H1 (cell line): ENCODE results near the gene MYL5. TPM values are rescaled to one million over a fixed set of nuclear protein-coding genes. Genes with fewer than 3 reads are reported as not detected.

Source experiments
- CTCF ChIA-PET: fragments of 300-600 bp; sonication (Branson Sonifier 250); formaldehyde crosslinking; loops from one replicate; lab custom pipeline; 2021; ENCODE audit not compliant: partially characterized antibody; lab: Charles Lee
- POLR2A ChIA-PET: fragments of 300-600 bp; sonication (Branson Sonifier 250); formaldehyde crosslinking; loops from one replicate; lab custom pipeline; 2021; ENCODE audit warnings: inconsistent platforms; ENCODE audit not compliant: partially characterized antibody; lab: Charles Lee
- DNase-seq, 2 experiments: peaks; one replicate each; pipeline versions ENCODE4 v3.0.0 to v3.0.0-alpha.2; 2010 to 2022; ENCODE audit warnings: low spot score in 2 of 2, low read depth in 1 of 2, mixed read lengths in 1 of 2
- FAIRE-seq: peaks from 2 replicates; lab custom pipeline; 2011; peaks lifted over from hg19 to GRCh38; lab: Jason Lieb, UNC
- H2AFZ ChIP-seq: 2 replicates; pipeline ENCODE4 v1.8.1; 2012; ENCODE audit warnings: low read length, inconsistent platforms
- H2AK5ac ChIP-seq: 2 replicates; pipeline ENCODE4 v1.6.1; 2013; ENCODE audit warnings: low read depth, low read length
- H2BK120ac ChIP-seq: replicated peaks from 2 replicates; pipeline ENCODE3; 2013; ENCODE audit warnings: low read depth, low read length, inconsistent platforms
- H2BK12ac ChIP-seq: 2 replicates; pipeline ENCODE4 v1.6.1; 2013; ENCODE audit warnings: low read depth, low read length
- H2BK15ac ChIP-seq: 2 replicates; pipeline ENCODE4 v1.6.1; 2013; ENCODE audit warnings: low read length
- H2BK20ac ChIP-seq: 2 replicates; pipeline ENCODE4 v1.6.1; 2013; ENCODE audit warnings: low read length
- H2BK5ac ChIP-seq: 2 replicates; pipeline ENCODE4 v1.6.1; 2013; ENCODE audit warnings: low read depth, low read length
- H3K14ac ChIP-seq: 2 replicates; pipeline ENCODE4 v1.6.1; 2013; ENCODE audit warnings: inconsistent platforms; ENCODE audit not compliant: insufficient read length
- H3K18ac ChIP-seq: 2 replicates; pipeline ENCODE4 v1.6.1; 2013; ENCODE audit warnings: low read length; ENCODE audit errors: extremely low read depth
- H3K23ac ChIP-seq: 2 replicates; pipeline ENCODE4 v1.6.1; 2013; ENCODE audit warnings: inconsistent platforms; ENCODE audit not compliant: insufficient read length
- H3K23me2 ChIP-seq: 2 replicates; pipeline ENCODE4 v1.6.1; 2013; ENCODE audit warnings: low read depth, low read length
- H3K27ac ChIP-seq: 2 replicates; pipeline ENCODE4 v1.6.1; 2011; ENCODE audit warnings: low read depth, low read length, inconsistent platforms
- H3K27me3 ChIP-seq, 4 experiments: replicated peaks in 1 of 4; 1 replicate in 1 of 4; 2 replicates in 3 of 4; pipeline versions ENCODE4 v1.6.1 to v1.8.1; 2011 to 2013; ENCODE audit warnings: low read length in 3 of 4, mild to moderate bottlenecking in 3 of 4, inconsistent platforms in 2 of 4, mixed read lengths in 2 of 4, moderate library complexity in 1 of 4; ENCODE audit not compliant: control insufficient read depth in 3 of 4, insufficient read depth in 3 of 4; ENCODE audit errors: extremely low read depth in 1 of 4
- H3K36me3 ChIP-seq, 4 experiments: 2 replicates each; pipeline versions ENCODE4 v1.6.1 to v1.8.1; 2011 to 2013; ENCODE audit warnings: mild to moderate bottlenecking in 4 of 4, low read length in 3 of 4, moderate library complexity in 2 of 4, control low read depth in 1 of 4, inconsistent platforms in 1 of 4; ENCODE audit not compliant: insufficient read depth in 4 of 4, control insufficient read depth in 2 of 4
- H3K4ac ChIP-seq: replicated peaks from 2 replicates; pipeline ENCODE3; 2013; ENCODE audit warnings: low read length, low read depth, mixed read lengths, inconsistent platforms; ENCODE audit not compliant: insufficient read length
- H3K4me1 ChIP-seq, 4 experiments: replicated peaks in 1 of 4; 1 replicate in 1 of 4; 2 replicates in 3 of 4; pipeline versions ENCODE4 v1.6.1 to v1.8.1; 2011 to 2013; ENCODE audit warnings: low read length in 3 of 4, inconsistent platforms in 2 of 4, mixed read lengths in 1 of 4; ENCODE audit not compliant: insufficient read depth in 4 of 4, control insufficient read depth in 3 of 4
- H3K4me2 ChIP-seq, 2 experiments: 2 replicates each; pipeline versions ENCODE4 v1.6.1 to v1.8.1; 2011 to 2013; ENCODE audit warnings: low read depth in 2 of 2, low read length in 2 of 2, control low read depth in 1 of 2, inconsistent platforms in 1 of 2, mild to moderate bottlenecking in 1 of 2; ENCODE audit not compliant: insufficient read depth in 1 of 2
- H3K4me3 ChIP-seq, 4 experiments: fragments of 200-600, 300-600 bp in 1 of 4; sonication (generic), shearing (Covaris generic), sonication (Bioruptor Twin) in 1 of 4; 2 replicates each; pipeline versions ENCODE4 v1.5.1 to v1.8.1; 2011 to 2016; ENCODE audit warnings: low read length in 4 of 4, low read depth in 3 of 4, control low read depth in 2 of 4, inconsistent platforms in 2 of 4, mild to moderate bottlenecking in 2 of 4, mixed read lengths in 1 of 4, moderate library complexity in 1 of 4; ENCODE audit not compliant: insufficient read depth in 2 of 4; ENCODE audit errors: extremely low read depth in 1 of 4
- H3K56ac ChIP-seq: replicated peaks from 2 replicates; pipeline ENCODE3; 2013; ENCODE audit warnings: low read depth, mild to moderate bottlenecking, mixed read lengths, low read length, inconsistent platforms; ENCODE audit not compliant: insufficient read length
- H3K79me1 ChIP-seq: 2 replicates; pipeline ENCODE4 v1.6.1; 2013; ENCODE audit warnings: low read depth, low read length, control low read depth
- H3K79me2 ChIP-seq, 2 experiments: 2 replicates each; pipeline versions ENCODE4 v1.6.1 to v1.8.1; 2012 to 2013; ENCODE audit warnings: low read length in 2 of 2, mild to moderate bottlenecking in 2 of 2, inconsistent platforms in 1 of 2; ENCODE audit not compliant: insufficient read depth in 2 of 2, control insufficient read depth in 1 of 2
- H3K9ac ChIP-seq, 4 experiments: replicated peaks in 1 of 4; 1 replicate in 1 of 4; 2 replicates in 3 of 4; pipeline versions ENCODE4 v1.6.1 to v1.8.1; 2011 to 2013; ENCODE audit warnings: low read depth in 3 of 4, low read length in 3 of 4, control low read depth in 2 of 4, mild to moderate bottlenecking in 2 of 4, moderate library complexity in 2 of 4, inconsistent platforms in 1 of 4; ENCODE audit errors: extremely low read depth in 1 of 4
- H3K9me3 ChIP-seq, 2 experiments: 2 replicates each; pipeline versions ENCODE4 v1.6.1 to v1.8.1; 2012 to 2013; ENCODE audit warnings: mild to moderate bottlenecking in 2 of 2, moderate library complexity in 2 of 2, control low read depth in 1 of 2, inconsistent platforms in 1 of 2, low read depth in 1 of 2, low read length in 1 of 2, mixed read lengths in 1 of 2; ENCODE audit not compliant: insufficient read depth in 2 of 2
- H4K20me1 ChIP-seq, 2 experiments: replicated peaks in 1 of 2; 2 replicates each; pipeline versions ENCODE3 to v1.8.1; 2011 to 2013; ENCODE audit warnings: inconsistent platforms in 2 of 2, low read length in 2 of 2, mild to moderate bottlenecking in 1 of 2; ENCODE audit not compliant: insufficient read depth in 2 of 2, control insufficient read depth in 1 of 2
- H4K5ac ChIP-seq: 2 replicates; pipeline ENCODE4 v1.6.1; 2013; ENCODE audit warnings: low read length, low read depth, mixed read lengths, inconsistent platforms; ENCODE audit not compliant: insufficient read length
- H4K8ac ChIP-seq: 2 replicates; pipeline ENCODE4 v1.8.0; 2013; ENCODE audit warnings: mild to moderate bottlenecking, moderate library complexity, low read length, inconsistent platforms; ENCODE audit not compliant: insufficient read depth; ENCODE audit errors: extremely low read depth
- H4K91ac ChIP-seq: replicated peaks from 2 replicates; pipeline ENCODE3; 2013; ENCODE audit warnings: low read length, mixed read lengths, inconsistent platforms; ENCODE audit not compliant: insufficient read length
- BRCA1 ChIP-seq: IDR thresholded peaks from 2 replicates; pipeline ENCODE4 v1.6.1; 2012; ENCODE audit warnings: low read depth, low read length, improper control_type of control experiment
- EP300 ChIP-seq, 2 experiments: IDR thresholded peaks; 1 replicate in 1 of 2; 2 replicates in 1 of 2; pipeline ENCODE4 v1.6.1; 2011 to 2012; ENCODE audit warnings: low read depth in 2 of 2, low read length in 2 of 2, mild to moderate bottlenecking in 2 of 2, borderline replicate concordance in 1 of 2, inconsistent platforms in 1 of 2, moderate library complexity in 1 of 2
- MAFK ChIP-seq: IDR thresholded peaks from 2 replicates; pipeline ENCODE4 v1.6.1; 2012; ENCODE audit warnings: low read depth, mild to moderate bottlenecking, improper control_type of control experiment, low read length
- POLR2AphosphoS5 ChIP-seq: IDR thresholded peaks from 2 replicates; pipeline ENCODE4 v1.6.1; 2011; ENCODE audit warnings: low read depth, low read length
- POU5F1 ChIP-seq: IDR thresholded peaks from 2 replicates; pipeline ENCODE4 v1.6.1; 2011; ENCODE audit warnings: low read depth, mild to moderate bottlenecking, low read length, moderate library complexity
- RBBP5 ChIP-seq: IDR thresholded peaks from 2 replicates; pipeline ENCODE4 v1.7.1; 2012; ENCODE audit warnings: low read depth, mild to moderate bottlenecking, inconsistent platforms, low read length, moderate library complexity, borderline replicate concordance
- RNF2 ChIP-seq: fragments of 200-900, 300-1000 bp; sonication (generic); IDR thresholded peaks from 2 replicates; pipeline ENCODE4 v1.7.1; 2016; ENCODE audit warnings: borderline replicate concordance, low read depth, mild to moderate bottlenecking, antibody characterized with exemption, low read length; ENCODE audit not compliant: poor library complexity, severe bottlenecking; ENCODE audit errors: missing control alignments
- WGBS, 2 experiments: shearing (Covaris generic) in 1 of 2; methylation state at CpG; one replicate each; pipeline versions ENCODE4 v1.1.6 to v1.1.7; 2013 to 2015; ENCODE audit warnings: low lambda C conversion rate in 2 of 2, mixed read lengths in 2 of 2, inconsistent platforms in 1 of 2, low coverage in 1 of 2, missing lambda C conversion rate in 1 of 2; ENCODE audit not compliant: insufficient replicate concordance in 2 of 2, insufficient coverage in 1 of 2, insufficient read length in 1 of 2; ENCODE audit errors: extremely low coverage in 1 of 2, missing lambda C conversion rate in 1 of 2; 5-methylcytosine and 5-hydroxymethylcytosine counted together
- polyA plus RNA-seq, 7 experiments: library from polyadenylated mRNA; depleted of rRNA in 3 of 7; stranded (reverse) in 5 of 7; unstranded in 2 of 7; fragments of >200 nt in 5 of 7; fragments of 200-250 nt in 2 of 7; gene quantifications; 1 replicate in 5 of 7; 2 replicates in 1 of 7; 4 replicates in 1 of 7; pipeline versions ENCODE4 v1.2.1 to v1.2.3, GENCODE V29; 2011 to 2013; ENCODE audit warnings: missing spikeins in 2 of 7, mixed read lengths in 2 of 7
- total RNA-seq: library from RNA; stranded (reverse); fragmentation: NEBNext Ultra II Directional; extraction: Animal tissue kit (Norgen Biotek cat#: 25700); gene quantifications from 2 replicates; pipeline ENCODE4 v1.2.1, GENCODE V29; 2021
- TF ChIP-seq, protein P1 (sequence below): IDR thresholded peaks from 2 replicates; pipeline ENCODE4 v1.6.1; 2011; ENCODE audit warnings: low read depth, mild to moderate bottlenecking, low read length; ENCODE audit not compliant: insufficient read depth

MYL5 gene
- total and polyA plus RNA-seq, 2 of the 8 experiments (the other 6 are each of a cell fraction or from before 2014, with no cell fraction given): 5.7 to 6.8 TPM

DNA sequence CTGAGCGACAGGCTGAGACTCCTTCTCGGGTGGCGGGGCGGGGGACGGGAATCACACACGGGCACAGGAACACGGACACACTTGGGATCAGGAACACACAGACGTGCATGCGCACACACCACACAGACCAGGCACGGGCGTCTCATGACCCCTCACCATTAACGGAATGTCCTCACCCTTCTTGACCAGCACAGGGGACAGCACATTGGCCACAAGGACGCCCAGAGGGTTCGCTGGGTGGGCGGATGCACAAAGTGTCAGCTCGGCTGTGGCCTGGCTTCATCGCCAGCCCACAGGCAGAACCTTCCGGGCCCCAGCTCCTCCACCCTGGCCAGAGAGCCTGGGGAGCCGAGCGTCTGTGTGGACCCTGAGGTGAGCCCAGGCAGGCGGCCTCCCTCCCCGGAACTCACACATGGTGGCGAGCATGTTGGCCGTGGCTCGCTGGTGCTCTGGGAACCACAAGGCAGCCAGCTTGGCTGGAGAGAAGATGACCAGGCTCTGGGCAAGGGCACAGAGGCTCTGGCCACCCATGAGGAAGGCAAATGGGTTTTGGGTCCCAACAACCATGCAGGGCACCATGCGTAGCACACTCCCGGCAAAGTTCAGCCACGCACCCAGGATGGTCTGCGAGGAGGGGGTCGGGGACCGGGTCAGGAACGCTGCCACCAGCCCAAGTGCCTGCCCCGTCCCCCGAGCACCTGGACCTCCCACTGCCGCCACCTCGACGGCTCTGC lies 11.5 kb downstream of the MYL5 start:
- peaks cover 0 to 4% (median 0%) of the 10 kb centered on the region in 4 experiments; a peak in 1 of 7 replicates for H3K27me3 ChIP-seq

More for the DNA sequence above, 11.5 kb downstream of the MYL5 start:
- Histone ChIP-seq H2BK12ac (no peak overlapping the region), H3K4me3 (no peak overlapping the region), H3K4ac (no peak overlapping the region), H2AFZ (no peak overlapping the region), H3K23me2 (peaks cover 6% of the 10 kb centered on the region; the same call in 1 of the 2 replicates), H3K23ac (no peak overlapping the region), H4K20me1 (peaks cover 0 to 9% of the 10 kb centered on the region in 2 experiments), H3K4me1 (peaks cover 0 to 25% (median 18%) of the 10 kb centered on the region in 4 experiments; a peak in 6 of 7 replicates), H4K8ac (no peak overlapping the region; the same call in 1 of the 2 replicates), H4K91ac (no peak overlapping the region), H2AK5ac (no peak overlapping the region), H4K5ac (no peak overlapping the region), H3K27ac (no peak overlapping the region), H3K36me3 (no peaks in the 10 kb centered on the region), H3K9ac (no peak overlapping the region), H3K9me3 (no peaks in the 10 kb centered on the region), H3K4me2 (no peak overlapping the region), H3K56ac (no peak overlapping the region), H3K79me1 (no peaks in the 10 kb centered on the region), H2BK20ac (no peak overlapping the region), H3K18ac (no peak overlapping the region; the same call in 1 of the 2 replicates), H3K14ac (no peak overlapping the region), H2BK120ac (no peak overlapping the region), H2BK15ac (no peak overlapping the region), H2BK5ac (no peak overlapping the region), H3K79me2 (no peaks in the 10 kb centered on the region)
- WGBS, 2 experiments: 92% methylated on average over 31 of the region's 37 CpGs; no CpG with 5 or more reads in 1 of the 2 experiments
- TF ChIP-seq RBBP5 (no peak), MAFK (no peak), POLR2AphosphoS5 (peak; percentile 23; the same call in 1 of the 2 replicates), RNF2 (no peak), POU5F1 (no peak), EP300 (IDR thresholded peaks at IDR 0.05; ENCODE audit: borderline replicate concordance in 1 of 2, low read depth in 2 of 2, low read length in 2 of 2) (no peak), BRCA1 (no peak)
- TF ChIP-seq, protein P1, sequence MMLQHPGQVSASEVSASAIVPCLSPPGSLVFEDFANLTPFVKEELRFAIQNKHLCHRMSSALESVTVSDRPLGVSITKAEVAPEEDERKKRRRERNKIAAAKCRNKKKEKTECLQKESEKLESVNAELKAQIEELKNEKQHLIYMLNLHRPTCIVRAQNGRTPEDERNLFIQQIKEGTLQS: no peak
- FAIRE-seq: no peak
- ChIA-PET CTCF (interaction anchor here (1.3 to 5.7 kb wide), 5 partner anchors 10 to 85 kb away, joined by 4 to 65 read pairs (median 6); no protein-coding TSS in a partner anchor), POLR2A (interaction anchor here (0.8 to 6.3 kb wide), 6 partner anchors 11 to 82 kb away, joined by 3 to 34 read pairs (median 4); partner anchors contain the start of genes ATP5ME and MYL5)
- DNase-seq: no peak
